KMS-11 (cell line): ENCODE measurements around the gene TMC8.
A peak's percentile ranks its signal among the peaks of the same experiment; 100 is the strongest.

Experiments
- H2AFZ ChIP-seq: fragments of 200-600 bp; sonication (generic); 2 replicates; pipeline ENCODE4 v1.6.1; 2016; ENCODE audit warnings: antibody characterized with exemption, mixed run types, low read depth
- H3K27ac ChIP-seq: fragments of 200-600 bp; sonication (generic); 2 replicates; pipeline ENCODE4 v1.6.1; 2016; ENCODE audit warnings: mild to moderate bottlenecking, mixed run types
- H3K27me3 ChIP-seq: fragments of 200-600 bp; sonication (generic); 2 replicates; pipeline ENCODE4 v1.6.1; 2017; ENCODE audit warnings: mild to moderate bottlenecking, low read depth, mixed run types, moderate library complexity; ENCODE audit not compliant: insufficient read depth
- H3K36me3 ChIP-seq: fragments of 200-600 bp; sonication (generic); 2 replicates; pipeline ENCODE4 v1.6.1; 2017; ENCODE audit warnings: mild to moderate bottlenecking, mixed run types; ENCODE audit not compliant: insufficient read depth
- H3K4me1 ChIP-seq: fragments of 200-600 bp; sonication (generic); 2 replicates; pipeline ENCODE4 v1.6.1; 2016; ENCODE audit warnings: mild to moderate bottlenecking, low read depth, mixed run types; ENCODE audit not compliant: poor library complexity, severe bottlenecking
- H3K4me2 ChIP-seq: fragments of 200-600 bp; sonication (generic); 2 replicates; pipeline ENCODE4 v1.7.0; 2016; ENCODE audit warnings: mild to moderate bottlenecking, mixed run types
- H3K4me3 ChIP-seq: fragments of 200-600 bp; sonication (generic); IDR thresholded peaks from 2 replicates; pipeline ENCODE4 v1.6.1; 2017; ENCODE audit warnings: low read depth, low read length, mixed read lengths; ENCODE audit not compliant: insufficient read depth
- H3K79me2 ChIP-seq: fragments of 200-600 bp; sonication (generic); 2 replicates; pipeline ENCODE4 v1.6.1; 2016; ENCODE audit warnings: low read depth, mixed run types; ENCODE audit not compliant: insufficient read depth
- H3K9ac ChIP-seq: fragments of 200-600 bp; sonication (generic); 2 replicates; pipeline ENCODE4 v1.6.1; 2016; ENCODE audit warnings: mild to moderate bottlenecking, mixed run types
- H4K20me1 ChIP-seq: fragments of 200-600 bp; sonication (generic); 2 replicates; pipeline ENCODE4 v1.6.1; 2016; ENCODE audit warnings: mild to moderate bottlenecking, mixed run types; ENCODE audit not compliant: insufficient read depth
- TF ChIP-seq, protein P1 (sequence below): fragments of 200-600 bp; sonication (generic); conservative IDR thresholded peaks from 2 replicates; pipeline ENCODE4 v1.6.1; 2017; ENCODE audit warnings: low read depth, mild to moderate bottlenecking, antibody characterized with exemption, low read length, moderate library complexity, mixed read lengths

The TMC8 gene

GRCh38 chr17:78121801-78122215 is 8.8 kb upstream of the TMC8 start:
- Histone ChIP-seq H3K27me3 (no peaks in the 10 kb centered on the region), H2AFZ (peak overlapping the region; percentile 51; the same call in 1 of the 2 replicates), H3K4me3 (no peak overlapping the region), H3K36me3 (no peaks in the 10 kb centered on the region), H3K4me2 (peak overlapping the region; percentile 99), H3K9ac (peak overlapping the region; percentile 60), H4K20me1 (no peaks in the 10 kb centered on the region), H3K79me2 (peaks cover 9% of the 10 kb centered on the region; the same call in 1 of the 2 replicates), H3K27ac (peak overlapping the region; percentile 80), H3K4me1 (peaks cover 54% of the 10 kb centered on the region)
- TF ChIP-seq, protein P1, sequence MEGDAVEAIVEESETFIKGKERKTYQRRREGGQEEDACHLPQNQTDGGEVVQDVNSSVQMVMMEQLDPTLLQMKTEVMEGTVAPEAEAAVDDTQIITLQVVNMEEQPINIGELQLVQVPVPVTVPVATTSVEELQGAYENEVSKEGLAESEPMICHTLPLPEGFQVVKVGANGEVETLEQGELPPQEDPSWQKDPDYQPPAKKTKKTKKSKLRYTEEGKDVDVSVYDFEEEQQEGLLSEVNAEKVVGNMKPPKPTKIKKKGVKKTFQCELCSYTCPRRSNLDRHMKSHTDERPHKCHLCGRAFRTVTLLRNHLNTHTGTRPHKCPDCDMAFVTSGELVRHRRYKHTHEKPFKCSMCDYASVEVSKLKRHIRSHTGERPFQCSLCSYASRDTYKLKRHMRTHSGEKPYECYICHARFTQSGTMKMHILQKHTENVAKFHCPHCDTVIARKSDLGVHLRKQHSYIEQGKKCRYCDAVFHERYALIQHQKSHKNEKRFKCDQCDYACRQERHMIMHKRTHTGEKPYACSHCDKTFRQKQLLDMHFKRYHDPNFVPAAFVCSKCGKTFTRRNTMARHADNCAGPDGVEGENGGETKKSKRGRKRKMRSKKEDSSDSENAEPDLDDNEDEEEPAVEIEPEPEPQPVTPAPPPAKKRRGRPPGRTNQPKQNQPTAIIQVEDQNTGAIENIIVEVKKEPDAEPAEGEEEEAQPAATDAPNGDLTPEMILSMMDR = no peak

- Histone ChIP-seq H3K9ac (peak overlapping the region; percentile 60; the same call in 1 of the 2 replicates), H3K4me1 (peaks cover 60% of the 10 kb centered on the region), H3K27ac (peak overlapping the region; percentile 80)
Observed at GRCh38 chr17:78122216-78122930, 8.2 kb upstream of the TMC8 start.

GRCh38 chr17:78122931-78123249 is 7.7 kb upstream of the TMC8 start:
- Histone ChIP-seq H3K27ac (no peak overlapping the region; the same call in 1 of the 2 replicates), H3K79me2 (peaks cover 19% of the 10 kb centered on the region; the same call in 1 of the 2 replicates), H4K20me1 (no peaks in the 10 kb centered on the region), H3K4me2 (peak overlapping the region; percentile 99; the same call in 1 of the 2 replicates), H3K27me3 (no peaks in the 10 kb centered on the region), H3K4me3 (no peak overlapping the region), H3K9ac (no peak overlapping the region), H3K4me1 (peaks cover 56% of the 10 kb centered on the region), H2AFZ (no peak overlapping the region), H3K36me3 (no peaks in the 10 kb centered on the region)
- TF ChIP-seq, protein P1 = no peak

More at GRCh38 chr17:78122216-78122930, 8.2 kb upstream of the TMC8 start:
- no peaks in the 10 kb centered on the region for H4K20me1 ChIP-seq
- TF ChIP-seq, protein P1 = no peak
- no peaks in the 10 kb centered on the region for H3K36me3 ChIP-seq
- no peaks in the 10 kb centered on the region for H3K27me3 ChIP-seq
- H3K4me3 ChIP-seq = no peak overlapping the region
- peak overlapping the region; percentile 99 for H3K4me2 ChIP-seq
- no peak overlapping the region for H2AFZ ChIP-seq
- H3K79me2 ChIP-seq = peaks cover 14% of the 10 kb centered on the region; the same call in 1 of the 2 replicates

GRCh38 chr17:78123258-78123929 is 7.2 kb upstream of the TMC8 start:
- H4K20me1 ChIP-seq = no peaks in the 10 kb centered on the region
- H3K4me2 ChIP-seq = peak overlapping the region; percentile 99; the same call in 1 of the 2 replicates
- peaks cover 51% of the 10 kb centered on the region for H3K4me1 ChIP-seq
- H2AFZ ChIP-seq = no peak overlapping the region
- no peaks in the 10 kb centered on the region for H3K36me3 ChIP-seq
- H3K27ac ChIP-seq = no peak overlapping the region; the same call in 1 of the 2 replicates
- no peaks in the 10 kb centered on the region for H3K27me3 ChIP-seq
- H3K79me2 ChIP-seq = peaks cover 24% of the 10 kb centered on the region; the same call in 1 of the 2 replicates
- H3K4me3 ChIP-seq = no peak overlapping the region
- no peak overlapping the region for H3K9ac ChIP-seq
- TF ChIP-seq, protein P1 = no peak
